HepG2 (cell line): Measurements from ENCODE around the gene SRXN1. TPM values are rescaled to one million over a fixed set of nuclear protein-coding genes. Genes with fewer than 3 reads are reported as not detected.

Source experiments
- ATF2 ChIP-seq: sonication (generic); formaldehyde crosslinking; IDR thresholded peaks from 2 replicates; pipeline ENCODE4 v1.4.0; 2020; ENCODE audit warnings: missing genetic modification reagents
- CBX5 ChIP-seq: sonication (generic); formaldehyde crosslinking; IDR thresholded peaks from 2 replicates; pipeline ENCODE4 v1.4.0; 2020; ENCODE audit warnings: missing genetic modification reagents, borderline replicate concordance
- CC2D1A ChIP-seq: sonication (generic); formaldehyde crosslinking; IDR thresholded peaks from 2 replicates; pipeline ENCODE4 v1.8.1; 2023; ENCODE audit warnings: mild to moderate bottlenecking, missing genetic modification reagents
- ELF4 ChIP-seq: sonication (generic); formaldehyde crosslinking; IDR thresholded peaks from 2 replicates; pipeline ENCODE4 v1.5.0; 2020; ENCODE audit warnings: missing genetic modification reagents, mild to moderate bottlenecking, moderate library complexity, borderline replicate concordance
- GATA4 ChIP-seq: sonication (generic); IDR thresholded peaks from 2 replicates; pipeline ENCODE4 v1.6.1; 2016; ENCODE audit warnings: antibody characterized with exemption, low read depth, borderline replicate concordance
- MAX ChIP-seq: IDR thresholded peaks from 2 replicates; pipeline ENCODE4 v1.6.1; 2012; ENCODE audit warnings: inconsistent platforms
- PAX8 ChIP-seq: sonication (generic); formaldehyde crosslinking; IDR thresholded peaks from 2 replicates; pipeline ENCODE4 v1.8.0; 2022; ENCODE audit warnings: mild to moderate bottlenecking, missing genetic modification reagents, borderline replicate concordance
- RARA ChIP-seq: IDR thresholded peaks from 2 replicates; pipeline ENCODE4 v1.6.1; 2016; ENCODE audit warnings: missing genetic modification reagents, missing compliant biosample characterization
- SMYD3 ChIP-seq: sonication (generic); formaldehyde crosslinking; IDR thresholded peaks from 2 replicates; pipeline ENCODE4 v1.8.1; 2023; ENCODE audit warnings: mild to moderate bottlenecking, missing genetic modification reagents
- STAT6 ChIP-seq: sonication (generic); formaldehyde crosslinking; IDR thresholded peaks from 2 replicates; pipeline ENCODE4 v1.4.0; 2020; ENCODE audit warnings: missing genetic modification reagents, mild to moderate bottlenecking, borderline replicate concordance
- ZNF205 ChIP-seq: IDR thresholded peaks from 2 replicates; pipeline ENCODE4 v1.6.1; 2018; ENCODE audit warnings: missing biosample characterization, missing genetic modification reagents
- ZNF281 ChIP-seq: sonication (generic); formaldehyde crosslinking; IDR thresholded peaks from 2 replicates; pipeline ENCODE4 v1.4.0; 2020; ENCODE audit warnings: missing genetic modification reagents, borderline replicate concordance
- ZNF446 ChIP-seq: sonication (generic); formaldehyde crosslinking; IDR thresholded peaks from 2 replicates; pipeline ENCODE4 v1.5.0; 2020; ENCODE audit warnings: mild to moderate bottlenecking, missing genetic modification reagents
- ZNF576 ChIP-seq: sonication (generic); formaldehyde crosslinking; IDR thresholded peaks from 2 replicates; pipeline ENCODE4 v1.4.0; 2020; ENCODE audit warnings: mild to moderate bottlenecking, missing genetic modification reagents
- ZNF749 ChIP-seq: sonication (generic); formaldehyde crosslinking; IDR thresholded peaks from 2 replicates; pipeline ENCODE4 v1.8.0; 2022; ENCODE audit warnings: mild to moderate bottlenecking, missing genetic modification reagents, moderate library complexity, borderline replicate concordance
- polyA plus RNA-seq, 8 experiments: library from polyadenylated mRNA; depleted of rRNA in 3 of 8; stranded (reverse) in 7 of 8; unstranded in 1 of 8; fragments of >200 nt; fragmentation: Illumina TruSeq in 4 of 8; extraction: Trizol in 4 of 8; gene quantifications; 2 replicates each; pipeline versions ENCODE4 v1.2.1 to v1.2.3, GENCODE V29; 2011 to 2016; ENCODE audit warnings: low read depth in 4 of 8, missing spikeins in 1 of 8, mixed read lengths in 1 of 8; ENCODE audit not compliant: insufficient read depth in 1 of 8
- total RNA-seq, 5 experiments: library from RNA; depleted of rRNA; stranded (reverse); fragments of >200 nt; fragmentation: Illumina TruSeq; extraction: Trizol; gene quantifications; 2 replicates each; pipeline ENCODE4 v1.2.3, GENCODE V29; 2016; ENCODE audit warnings: low read depth in 1 of 5
- TF ChIP-seq, protein P1 (sequence below): sonication (generic); formaldehyde crosslinking; IDR thresholded peaks from 2 replicates; pipeline ENCODE4 v1.8.0; 2022; ENCODE audit warnings: missing genetic modification reagents, mild to moderate bottlenecking, moderate library complexity, borderline replicate concordance
- TF ChIP-seq, protein P2 (sequence below): sonication (generic); formaldehyde crosslinking; conservative IDR thresholded peaks from 2 replicates; pipeline ENCODE4 v1.4.0; 2020; ENCODE audit warnings: missing genetic modification reagents

Gene SRXN1
- total and polyA plus RNA-seq, 2 of the 13 experiments (the other 11 are each of a cell fraction or from before 2014, with no cell fraction given), result 29.9 to 87.7 TPM

DNA sequence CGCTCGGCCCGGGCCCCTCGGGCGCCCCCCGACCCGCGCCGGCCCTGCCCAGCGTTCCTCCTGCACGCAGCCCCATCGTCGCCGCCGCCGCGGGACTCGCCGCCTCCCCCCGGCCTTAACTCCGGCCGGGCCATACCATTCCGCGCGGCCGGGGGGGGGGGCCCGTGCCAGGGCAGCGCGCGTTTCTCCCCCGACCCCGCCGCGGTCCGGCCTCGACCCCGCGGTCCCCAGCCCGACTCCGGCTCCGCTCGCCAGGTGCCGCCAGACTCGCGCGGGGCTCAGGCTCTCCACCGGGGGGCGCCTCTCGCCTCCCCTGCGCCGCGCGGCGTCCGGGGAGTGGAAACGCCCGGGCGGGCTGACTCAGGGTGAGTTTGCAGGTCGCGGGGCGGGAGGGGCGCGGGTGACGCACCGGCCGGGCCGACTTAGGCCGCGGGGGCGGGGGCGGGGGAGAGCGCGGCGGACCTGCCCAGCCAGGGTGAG lies at the start of gene SRXN1 (continued):
- TF ChIP-seq ZNF281 (CRISPR knock-in tag), result no peak
- TF ChIP-seq CBX5 (CRISPR knock-in tag), result no peak
- TF ChIP-seq GATA4, result no peak
- TF ChIP-seq PAX8, result peak; percentile 40
- TF ChIP-seq, protein P1, sequence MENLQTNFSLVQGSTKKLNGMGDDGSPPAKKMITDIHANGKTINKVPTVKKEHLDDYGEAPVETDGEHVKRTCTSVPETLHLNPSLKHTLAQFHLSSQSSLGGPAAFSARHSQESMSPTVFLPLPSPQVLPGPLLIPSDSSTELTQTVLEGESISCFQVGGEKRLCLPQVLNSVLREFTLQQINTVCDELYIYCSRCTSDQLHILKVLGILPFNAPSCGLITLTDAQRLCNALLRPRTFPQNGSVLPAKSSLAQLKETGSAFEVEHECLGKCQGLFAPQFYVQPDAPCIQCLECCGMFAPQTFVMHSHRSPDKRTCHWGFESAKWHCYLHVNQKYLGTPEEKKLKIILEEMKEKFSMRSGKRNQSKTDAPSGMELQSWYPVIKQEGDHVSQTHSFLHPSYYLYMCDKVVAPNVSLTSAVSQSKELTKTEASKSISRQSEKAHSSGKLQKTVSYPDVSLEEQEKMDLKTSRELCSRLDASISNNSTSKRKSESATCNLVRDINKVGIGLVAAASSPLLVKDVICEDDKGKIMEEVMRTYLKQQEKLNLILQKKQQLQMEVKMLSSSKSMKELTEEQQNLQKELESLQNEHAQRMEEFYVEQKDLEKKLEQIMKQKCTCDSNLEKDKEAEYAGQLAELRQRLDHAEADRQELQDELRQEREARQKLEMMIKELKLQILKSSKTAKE, result peak; percentile 40; the same call in 1 of the 2 replicates
- peak; percentile 64 for TF ChIP-seq ZNF205
- TF ChIP-seq ELF4, result no peak
- TF ChIP-seq CC2D1A (CRISPR knock-in tag), result 0 out of 2 replicates have a peak, but pooled peaks have one; percentile 21
- peak; percentile 73 for TF ChIP-seq MAX
- TF ChIP-seq SMYD3 (CRISPR knock-in tag), result no peak
- TF ChIP-seq ATF2 (CRISPR knock-in tag), result peak; percentile 9; the same call in 1 of the 2 replicates
- no peak; the same call in none of the 2 replicates for TF ChIP-seq ZNF749 (CRISPR knock-in tag)
- no peak; the same call in 1 of the 2 replicates for TF ChIP-seq ZNF446 (CRISPR knock-in tag)
- TF ChIP-seq ZNF576, result peak; percentile 100
- no peak for TF ChIP-seq STAT6 (CRISPR knock-in tag)
- TF ChIP-seq, protein P2, sequence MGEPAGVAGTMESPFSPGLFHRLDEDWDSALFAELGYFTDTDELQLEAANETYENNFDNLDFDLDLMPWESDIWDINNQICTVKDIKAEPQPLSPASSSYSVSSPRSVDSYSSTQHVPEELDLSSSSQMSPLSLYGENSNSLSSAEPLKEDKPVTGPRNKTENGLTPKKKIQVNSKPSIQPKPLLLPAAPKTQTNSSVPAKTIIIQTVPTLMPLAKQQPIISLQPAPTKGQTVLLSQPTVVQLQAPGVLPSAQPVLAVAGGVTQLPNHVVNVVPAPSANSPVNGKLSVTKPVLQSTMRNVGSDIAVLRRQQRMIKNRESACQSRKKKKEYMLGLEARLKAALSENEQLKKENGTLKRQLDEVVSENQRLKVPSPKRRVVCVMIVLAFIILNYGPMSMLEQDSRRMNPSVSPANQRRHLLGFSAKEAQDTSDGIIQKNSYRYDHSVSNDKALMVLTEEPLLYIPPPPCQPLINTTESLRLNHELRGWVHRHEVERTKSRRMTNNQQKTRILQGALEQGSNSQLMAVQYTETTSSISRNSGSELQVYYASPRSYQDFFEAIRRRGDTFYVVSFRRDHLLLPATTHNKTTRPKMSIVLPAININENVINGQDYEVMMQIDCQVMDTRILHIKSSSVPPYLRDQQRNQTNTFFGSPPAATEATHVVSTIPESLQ (CRISPR knock-in tag), result no peak; the same call in 1 of the 2 replicates
- TF ChIP-seq RARA (CRISPR knock-in tag), result peak; percentile 79
